Activated CD8-positive, alpha-beta memory T cell treated with anti-CD3 and anti-CD28 coated beads, Interleukin-2, amount 50 U/mL, for 1 hour (primary cell): ENCODE results near the gene ZNF440.
"Not testable (repeated sequence)": the region's sequence is repeated elsewhere in the genome, so short reads cannot be mapped to it uniquely, and the experiment has no call there.

Experiments
- DNase-seq: peaks from one replicate; pipeline ENCODE4 v3.0.0-alpha.2; 2020; ENCODE audit errors: extremely low read depth

ZNF440 gene

DNA sequence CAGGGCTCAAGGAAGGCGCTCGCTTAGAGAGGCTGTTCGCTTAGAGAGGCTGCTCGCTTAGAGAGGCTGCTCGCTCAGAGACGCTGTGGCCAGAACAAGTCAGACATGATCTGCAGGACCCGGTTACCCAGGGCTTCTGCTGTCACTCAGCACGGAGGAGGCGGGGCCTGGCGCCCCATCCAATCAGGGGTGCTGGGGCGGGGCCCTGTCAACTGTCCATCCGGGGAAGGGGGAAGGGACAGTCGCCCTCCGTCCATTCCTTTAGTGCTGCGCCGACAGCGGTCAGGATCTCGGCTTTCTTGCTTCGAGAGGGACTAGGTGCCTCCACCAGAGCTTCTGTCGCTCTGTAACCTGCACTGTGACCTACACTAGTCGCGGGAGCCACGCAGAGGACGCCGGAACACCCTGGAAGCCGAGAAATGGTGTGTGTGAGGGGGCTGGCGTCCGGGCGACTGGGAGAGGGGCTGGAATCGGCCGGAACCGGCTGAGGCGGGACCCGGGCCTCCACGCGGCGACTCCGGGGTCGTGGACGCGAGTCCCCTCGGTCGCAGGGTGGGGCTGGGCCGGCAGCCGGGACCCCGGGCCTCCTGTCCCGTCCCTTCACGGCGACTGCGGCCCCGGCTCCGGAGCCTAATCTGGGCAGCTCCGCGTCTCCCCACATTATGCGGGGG lies at the start of gene ZNF440:
ZNF440 (plus strand) TSS at position 245 of the 671 bp plus-strand sequence; CDS start at position 420, 175 bp downstream.
- DNase-seq: peak; percentile 29

DNA sequence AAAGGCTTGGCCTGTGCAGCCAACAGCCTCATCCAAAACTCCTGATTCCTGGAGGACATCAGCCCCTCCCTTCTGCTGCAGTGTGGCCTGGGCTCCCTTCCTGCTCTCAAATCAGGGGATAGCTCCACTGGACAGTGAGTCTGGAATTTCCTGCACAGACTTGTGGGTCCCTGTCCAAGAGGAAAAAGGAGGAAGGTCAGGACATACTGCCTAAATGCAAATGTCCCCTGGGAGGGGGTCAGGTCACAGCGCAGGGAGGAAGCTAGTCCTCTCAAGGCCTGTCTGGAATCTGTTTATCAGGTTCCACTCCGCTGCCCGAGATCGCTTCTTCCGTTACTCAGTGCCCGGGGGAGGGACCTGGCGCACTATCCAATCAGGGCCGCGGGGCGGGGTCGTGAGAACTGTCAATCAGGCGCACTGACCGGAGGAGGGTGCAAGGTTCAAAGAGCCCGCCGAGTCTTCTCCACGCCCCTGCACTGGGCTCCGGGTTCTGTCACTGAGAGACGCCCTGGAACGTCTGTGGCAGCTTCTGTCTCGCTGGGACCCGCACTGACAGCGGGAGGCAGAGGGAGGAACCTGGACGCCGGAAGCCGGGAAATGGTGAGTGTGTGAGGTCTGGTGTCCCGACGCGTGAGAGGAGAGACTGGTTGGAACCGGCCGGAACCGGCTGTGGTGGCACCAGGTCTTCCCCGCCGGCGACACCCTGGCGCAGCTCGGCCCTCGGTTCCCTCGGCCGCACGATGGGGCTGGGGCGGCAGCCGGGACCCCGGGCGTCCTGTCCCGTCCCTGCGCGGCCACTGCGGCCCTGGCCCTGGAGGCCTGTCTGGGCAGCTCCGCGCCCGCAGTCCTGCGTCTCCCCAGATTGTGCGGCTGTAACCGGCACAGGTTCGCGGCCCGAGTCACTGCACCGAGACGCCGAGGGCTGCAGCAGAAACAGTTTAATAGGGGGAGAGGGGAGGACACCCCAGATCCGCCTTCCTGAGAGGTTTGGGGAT lies 47.2 kb upstream of the ZNF440 start, which contains the start of gene ZNF441:
ZNF441 (plus strand) TSS at position 404 of the 995 bp plus-strand sequence; CDS start at position 598, 194 bp downstream.
- DNase-seq: peak; percentile 62

DNA sequence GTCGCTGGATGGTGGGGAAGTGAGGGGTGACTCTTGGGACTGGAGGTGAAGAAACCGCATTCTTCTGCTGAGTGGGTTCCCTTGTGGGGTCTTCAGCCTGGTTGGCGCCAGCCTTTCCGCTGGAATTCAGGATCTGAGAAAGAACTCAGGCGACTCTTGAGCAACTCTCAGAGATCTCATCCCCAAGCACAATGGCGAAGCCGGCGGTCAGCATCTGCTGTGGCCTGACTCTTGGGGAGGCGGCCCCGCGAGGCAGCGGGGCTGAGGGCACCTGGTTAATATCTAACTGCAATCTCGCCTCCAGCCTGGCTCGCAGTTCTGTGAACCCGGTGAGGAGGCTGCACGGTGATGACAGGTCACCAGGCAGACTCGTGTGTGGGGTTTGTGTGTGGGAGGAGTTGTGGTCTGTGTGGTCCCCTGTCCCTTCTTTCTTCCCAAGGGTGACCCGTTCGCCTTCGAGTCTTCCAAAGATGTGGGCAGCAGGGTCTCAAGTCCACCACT lies 46.4 kb upstream of the ZNF440 start:
- DNase-seq: no peak

DNA sequence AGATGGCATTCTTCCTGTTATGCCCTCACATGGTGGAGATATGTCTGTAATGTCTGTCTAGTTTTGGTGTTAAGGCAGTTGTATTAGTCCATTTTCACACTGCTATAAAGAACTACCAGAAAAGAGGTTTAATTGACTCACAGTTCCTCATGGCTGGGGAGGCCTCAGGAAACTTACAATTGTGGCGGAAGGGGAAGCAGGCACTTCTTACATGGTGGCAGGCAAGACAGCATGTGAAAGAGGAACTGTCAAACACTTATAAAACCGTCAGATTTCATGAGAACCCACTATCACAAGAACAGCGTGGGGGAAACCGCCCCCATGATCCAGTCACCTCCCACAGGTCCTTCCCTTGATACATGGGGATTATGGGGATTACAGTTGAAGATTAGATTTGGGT lies 44.1 kb upstream of the ZNF440 start:
- no peak for DNase-seq

DNA sequence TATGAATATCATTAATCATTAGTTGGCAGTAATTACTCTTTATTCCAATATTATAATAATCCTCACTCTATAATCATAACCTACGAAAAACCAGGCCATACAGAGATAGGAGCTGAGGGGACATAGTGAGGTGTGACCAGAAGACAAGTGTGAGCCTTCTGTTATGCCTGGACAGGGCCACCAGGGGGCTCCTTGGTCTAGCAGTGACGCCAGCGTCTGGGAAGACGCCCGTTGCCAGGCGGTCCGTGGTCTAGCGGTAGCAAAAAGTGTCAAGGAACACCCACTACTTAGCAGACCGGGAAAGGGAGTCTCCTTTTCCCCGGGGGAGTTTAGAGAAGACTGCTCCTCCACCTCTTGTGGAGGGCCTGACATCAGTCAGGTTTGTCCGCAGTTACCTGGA lies 42.6 kb upstream of the ZNF440 start:
- DNase-seq: not testable (repeated sequence)

DNA sequence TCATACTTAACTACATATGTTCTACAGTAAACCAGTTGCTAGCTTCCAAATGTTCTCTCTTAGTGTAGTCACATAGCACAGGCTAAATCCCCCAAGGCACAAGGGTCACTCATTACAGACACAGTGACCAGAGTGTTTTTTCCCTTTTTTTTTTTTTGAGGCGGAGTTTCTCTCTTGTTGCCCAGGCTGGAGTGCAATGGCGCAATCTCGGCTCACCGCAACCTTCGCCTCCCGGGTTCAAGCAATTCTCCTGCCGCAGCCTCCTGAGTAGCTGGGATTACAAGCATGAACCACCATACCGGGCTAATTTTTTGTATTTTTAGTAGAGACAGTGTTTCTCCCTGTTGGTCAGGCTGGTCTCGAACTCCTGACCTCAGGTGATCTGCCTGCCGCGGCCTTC lies 37.4 kb upstream of the ZNF440 start:
- not testable (repeated sequence) for DNase-seq

DNA sequence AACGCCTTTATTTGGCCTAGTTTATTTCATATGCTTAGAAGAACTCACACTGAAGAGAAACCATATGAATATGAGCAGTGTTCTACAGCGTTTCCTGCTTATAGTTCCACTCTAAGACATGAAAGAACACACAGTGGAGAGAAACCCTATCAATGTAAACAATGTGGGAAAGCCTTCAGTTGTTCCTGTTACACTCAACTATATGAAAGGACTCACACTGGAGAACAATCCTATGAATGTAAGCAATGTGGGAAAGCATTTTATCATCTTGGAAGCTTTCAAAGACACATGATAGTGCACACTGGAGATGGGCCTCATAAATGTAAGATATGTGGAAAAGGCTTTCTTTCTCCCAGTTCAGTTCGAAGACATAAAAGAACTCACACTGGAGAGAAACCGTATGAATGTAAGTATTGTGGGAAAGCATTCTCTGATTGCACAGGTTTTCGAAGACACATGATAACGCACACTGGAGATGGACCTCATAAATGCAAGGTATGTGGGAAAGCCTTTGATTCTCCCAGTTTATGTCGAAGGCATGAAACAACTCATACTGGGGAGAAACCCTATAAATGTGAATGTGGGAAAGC lies 33.5 kb upstream of the ZNF440 start:
- DNase-seq: no peak

DNA sequence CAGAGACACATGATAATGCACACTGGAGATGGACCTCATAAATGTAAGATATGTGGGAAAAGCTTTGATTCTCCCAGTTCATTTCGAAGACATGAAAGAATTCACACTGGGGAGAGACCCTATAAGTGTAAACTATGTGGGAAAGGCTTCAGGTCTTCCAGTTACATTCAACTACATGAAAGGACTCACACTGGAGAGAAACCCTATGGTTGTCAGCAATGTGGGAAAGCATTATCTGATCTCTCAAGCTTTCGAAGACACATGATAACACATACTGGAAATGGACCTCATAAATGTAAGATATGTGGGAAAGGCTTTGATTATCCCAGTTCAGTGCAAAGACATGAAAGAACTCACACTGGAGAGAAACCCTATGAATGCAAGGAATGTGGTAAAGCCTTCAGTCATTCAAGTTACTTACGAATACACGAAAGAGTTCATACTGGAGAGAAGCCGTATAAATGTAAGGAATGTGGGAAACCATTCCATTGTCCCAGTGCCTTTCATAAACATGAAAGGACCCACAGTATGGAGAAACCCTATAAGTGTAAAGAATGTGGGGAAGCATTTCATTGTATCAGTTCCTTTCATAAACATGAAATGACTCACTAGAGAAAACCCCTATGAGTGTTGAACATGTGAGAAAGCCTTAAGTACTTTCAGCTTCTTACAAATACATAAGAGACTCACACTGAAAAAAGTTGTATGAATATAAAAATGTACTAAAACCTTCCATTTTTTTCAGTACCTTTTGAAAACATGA lies 32.6 kb upstream of the ZNF440 start:
- no peak for DNase-seq

DNA sequence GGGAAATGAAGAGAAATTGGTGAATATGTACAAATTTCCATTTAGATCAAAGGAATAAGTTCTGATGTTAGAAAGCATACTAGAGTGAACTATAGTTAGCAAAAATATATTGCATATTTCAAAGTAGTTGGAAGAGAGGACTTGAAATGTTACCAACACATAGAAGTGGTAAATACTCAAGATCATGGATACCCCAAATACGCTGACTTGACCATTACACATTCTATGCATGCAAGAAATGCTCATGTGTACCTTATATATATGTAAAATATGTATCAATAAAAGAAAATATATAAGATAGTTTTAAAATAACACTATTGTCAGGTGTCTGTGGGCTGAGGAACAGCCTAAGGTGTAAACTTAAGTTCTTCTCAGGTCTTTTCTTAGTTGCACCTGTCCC lies 30.3 kb upstream of the ZNF440 start:
- DNase-seq: no peak

DNA sequence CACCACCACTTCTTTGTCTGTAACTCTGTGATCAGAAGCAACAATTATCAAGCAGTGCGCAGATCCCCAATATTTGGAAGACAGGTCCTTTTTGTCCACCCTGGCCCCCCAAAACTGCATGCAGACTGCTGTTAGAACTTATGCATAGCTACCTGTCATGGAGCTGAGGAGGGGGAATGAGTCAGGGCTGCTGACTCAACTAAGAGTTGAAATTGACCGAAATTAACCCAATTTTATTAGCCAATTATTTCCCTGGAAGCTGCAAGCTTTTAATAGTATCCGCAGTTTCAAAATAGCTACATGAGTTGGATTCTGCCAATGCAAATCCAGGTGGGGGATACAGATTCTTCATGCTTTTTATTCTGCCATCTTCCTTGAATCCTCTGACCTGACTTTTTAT lies 29.7 kb upstream of the ZNF440 start:
- no peak for DNase-seq

DNA sequence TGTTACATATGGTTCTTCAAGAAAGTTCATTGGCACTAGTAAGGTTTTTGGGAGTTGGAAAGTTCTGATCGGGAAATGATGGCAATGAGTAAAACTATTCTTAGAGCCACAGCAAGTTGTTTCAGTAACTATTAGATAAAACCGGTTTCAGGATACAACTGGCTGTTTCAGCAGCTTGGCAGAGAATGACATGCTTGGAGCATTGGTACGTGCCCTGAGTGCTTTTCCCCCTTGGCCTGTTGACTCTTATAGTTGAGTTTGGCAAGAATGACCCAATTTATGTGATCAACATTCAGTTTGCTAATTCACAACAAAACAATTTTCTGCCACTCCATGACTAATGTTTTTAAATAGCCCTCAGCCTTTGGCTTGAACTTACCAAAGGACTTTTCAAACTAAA lies 26.5 kb upstream of the ZNF440 start:
- DNase-seq: no peak

DNA sequence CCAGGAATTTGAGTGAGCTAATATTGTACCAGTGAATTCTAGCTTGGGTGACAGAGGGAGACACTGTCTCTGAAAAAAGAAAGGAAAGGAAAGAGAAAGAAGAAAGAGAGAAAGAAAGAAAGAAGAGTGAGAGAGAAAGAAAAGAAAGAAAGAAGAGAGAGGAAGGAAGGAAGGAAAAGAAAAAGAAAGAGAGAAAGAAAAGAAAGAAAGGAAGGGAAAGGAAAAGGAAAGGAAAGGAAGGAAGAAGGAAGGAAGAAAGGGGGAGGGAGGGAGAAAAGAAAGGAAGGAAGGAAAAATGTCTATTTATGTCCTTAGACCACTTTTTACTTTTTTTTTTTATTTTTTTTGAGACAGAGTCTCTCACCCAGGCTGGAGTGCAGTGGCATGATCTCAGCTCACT lies 21.1 kb upstream of the ZNF440 start:
- no peak for DNase-seq

DNA sequence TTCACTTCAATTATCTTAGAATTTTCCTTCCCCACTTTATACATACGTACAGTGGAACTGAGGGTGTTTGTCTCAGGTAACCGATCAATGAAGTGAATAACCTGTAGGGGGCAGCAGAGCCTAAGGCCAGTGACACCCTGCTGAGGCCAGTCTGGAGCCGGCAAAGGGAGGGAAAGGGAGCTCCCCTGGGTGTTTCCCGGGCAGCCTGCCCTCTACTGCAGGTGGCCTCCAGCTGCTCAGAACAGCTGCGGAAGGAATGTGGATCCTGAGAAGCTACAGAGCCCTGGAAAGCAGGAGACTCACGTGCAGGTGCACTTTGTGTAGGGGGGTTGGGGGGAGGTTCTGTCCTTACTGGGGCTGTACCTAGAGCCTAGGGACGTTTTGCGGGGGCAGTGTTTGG lies 16.6 kb upstream of the ZNF440 start:
- peak; percentile 66 for DNase-seq

DNA sequence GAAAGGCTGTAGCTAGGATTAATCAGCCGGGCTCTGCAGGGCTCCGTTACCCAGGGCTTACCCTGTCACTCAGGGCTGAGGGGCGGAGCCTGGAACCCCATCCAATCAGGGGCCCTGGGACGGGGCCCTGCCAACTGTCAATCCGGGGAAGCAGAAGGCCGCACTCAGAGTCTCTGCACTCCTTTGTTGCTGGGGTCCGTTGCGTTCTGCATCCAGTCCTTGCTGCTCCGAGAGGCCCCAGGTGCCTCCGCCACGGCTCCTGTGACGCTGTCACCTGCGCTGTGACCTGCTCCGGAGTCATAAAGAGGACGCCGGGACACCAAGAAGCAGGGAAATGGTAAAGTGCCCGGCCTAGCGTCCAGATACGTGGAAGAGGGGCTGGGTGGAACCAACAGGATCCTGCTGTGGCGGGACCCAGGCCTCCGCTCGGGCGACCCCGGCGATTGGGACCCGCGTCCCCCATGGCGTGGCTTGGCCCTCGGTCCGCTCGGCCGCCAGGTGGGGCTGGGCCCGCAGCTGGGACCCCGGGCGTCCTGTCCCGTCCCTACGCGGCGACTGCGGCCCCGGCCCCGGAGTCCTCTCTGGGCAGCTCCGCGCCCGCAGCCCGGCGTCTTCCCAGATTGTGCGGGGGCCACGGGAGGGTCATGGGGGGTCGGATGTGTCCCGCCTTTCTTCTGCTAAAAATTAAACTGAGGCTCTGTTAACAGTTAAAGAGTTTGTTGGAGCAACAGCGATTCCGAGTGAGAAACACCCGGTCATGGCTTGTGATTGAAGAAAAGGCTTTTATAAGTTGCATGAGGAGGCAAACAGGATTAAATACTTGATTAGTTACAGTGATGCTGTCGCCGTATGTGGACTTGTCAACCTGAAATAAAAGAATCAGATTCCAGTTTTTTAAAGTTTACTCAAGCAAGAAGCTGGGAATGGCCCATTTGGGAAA lies 15.4 kb upstream of the ZNF440 start, which contains the start of gene ZNF491:
ZNF491 (plus strand) TSS at position 133 of the 940 bp plus-strand sequence. CDS start 7,431 bp downstream, outside the sequence.
- peak; percentile 59 for DNase-seq

DNA sequence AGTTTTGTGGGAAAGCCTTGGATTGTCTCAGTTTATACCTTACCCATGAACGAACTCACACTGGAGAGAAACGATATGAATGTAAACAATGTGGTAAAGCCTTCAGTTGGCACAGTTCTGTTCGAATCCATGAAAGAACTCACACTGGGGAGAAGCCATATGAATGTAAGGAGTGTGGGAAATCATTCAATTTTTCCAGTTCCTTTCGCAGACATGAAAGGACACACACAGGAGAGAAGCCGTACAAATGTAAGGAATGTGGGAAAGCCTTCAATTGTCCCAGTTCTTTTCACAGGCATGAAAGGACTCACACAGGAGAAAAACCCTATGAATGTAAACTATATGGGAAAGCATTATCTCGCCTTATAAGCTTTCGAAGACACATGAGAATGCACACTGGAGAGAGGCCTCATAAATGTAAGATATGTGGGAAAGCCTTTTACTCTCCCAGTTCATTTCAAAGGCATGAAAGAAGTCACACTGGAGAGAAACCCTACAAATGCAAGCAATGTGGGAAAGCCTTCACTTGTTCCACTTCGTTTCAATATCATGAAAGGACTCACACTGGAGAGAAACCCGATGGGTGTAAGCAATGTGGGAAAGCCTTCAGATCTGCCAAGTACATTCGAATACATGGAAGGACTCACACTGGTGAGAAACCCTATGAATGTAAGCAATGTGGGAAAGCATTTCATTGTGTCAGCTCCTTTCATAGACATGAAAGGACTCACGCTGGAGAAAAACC lies 7.5 kb upstream of the ZNF440 start:
- no peak for DNase-seq

DNA sequence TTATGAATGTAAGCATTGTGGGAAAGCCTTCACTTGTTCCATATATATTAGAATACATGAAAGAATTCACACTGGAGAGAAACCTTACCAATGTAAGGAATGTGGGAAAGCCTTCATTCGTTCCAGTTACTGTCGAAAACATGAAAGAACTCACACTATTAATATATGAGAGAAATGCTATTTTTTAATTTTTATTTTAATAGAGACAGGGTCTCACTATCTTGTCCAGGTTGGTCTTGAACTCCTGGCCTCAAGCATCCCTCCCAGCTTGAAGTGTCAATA lies 7.0 kb upstream of the ZNF440 start:
- DNase-seq: no peak

DNA sequence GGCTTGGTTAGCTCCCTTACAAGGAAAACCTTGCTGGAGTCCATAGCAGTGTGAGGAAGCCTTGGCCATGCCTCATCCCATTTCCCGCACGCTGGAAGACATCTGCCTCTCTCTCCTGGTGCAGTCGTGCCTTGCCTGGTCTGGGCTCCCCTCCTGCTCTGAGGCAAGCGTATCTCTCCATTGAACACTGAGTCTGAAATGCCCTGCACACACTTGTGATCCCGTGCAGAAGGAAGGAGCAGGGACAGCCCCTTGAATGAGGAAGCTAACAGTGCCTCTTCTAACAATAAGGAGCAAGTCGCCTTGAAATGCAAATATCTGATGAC lies 407 bp upstream of the ZNF440 start:
- no peak for DNase-seq

DNA sequence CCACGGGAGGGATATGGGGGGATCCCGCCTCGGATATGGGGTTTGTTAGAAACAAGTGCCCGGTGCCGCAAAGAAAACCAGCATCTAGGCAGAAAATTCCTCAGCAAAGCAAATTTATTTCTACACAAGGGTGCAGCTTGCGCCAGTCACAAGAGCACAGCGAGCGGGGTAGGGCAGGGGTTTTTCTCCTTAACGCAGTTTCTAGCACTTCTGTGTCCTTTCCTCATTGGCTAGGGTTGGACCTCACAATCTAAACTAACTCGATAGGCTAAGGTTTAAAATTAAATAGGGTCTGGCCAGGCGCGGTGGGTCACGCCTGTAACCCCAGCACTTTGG lies 595 bp downstream of the ZNF440 start:
- no peak for DNase-seq

DNA sequence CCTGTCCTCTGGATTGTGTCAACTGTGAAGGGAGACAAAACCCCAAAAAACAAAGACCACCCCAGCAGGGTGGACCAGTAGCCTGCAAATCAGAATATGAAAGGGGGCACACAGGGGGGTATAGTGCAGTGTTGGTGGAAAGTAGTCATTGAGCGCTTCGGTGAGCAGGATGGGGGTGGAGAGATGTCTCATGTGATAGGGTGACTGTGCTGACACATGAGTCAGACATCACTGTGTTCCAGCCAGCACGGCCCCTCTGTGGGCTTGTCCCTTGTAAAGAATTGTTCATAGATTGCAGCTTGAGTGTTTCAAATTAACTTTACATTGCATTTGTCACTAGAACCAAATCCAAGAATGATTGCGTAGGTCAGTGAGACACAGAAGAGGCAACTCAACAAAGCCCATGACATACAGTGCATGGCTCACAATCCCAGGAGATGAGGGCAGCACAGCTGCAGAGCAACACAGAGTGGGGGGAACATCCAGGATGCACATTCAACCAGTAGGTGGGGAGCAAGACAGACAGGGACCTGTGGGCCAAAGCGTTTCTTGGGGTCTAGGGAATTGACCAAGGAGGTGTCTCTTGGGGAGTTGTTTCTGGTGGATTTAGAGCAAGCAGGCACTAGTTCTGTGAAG lies 7.5 kb downstream of the ZNF440 start:
- no peak for DNase-seq
